GM19043 (cell line): Measurements from ENCODE around the gene CAV3.

Source experiments
- ATAC-seq: cut with Tn5 transposase; IDR thresholded peaks from one replicate; pipeline ENCODE4 v1.9.1; 2021; ENCODE audit warnings: low read depth; ENCODE audit not compliant: unreplicated experiment

The CAV3 gene

DNA sequence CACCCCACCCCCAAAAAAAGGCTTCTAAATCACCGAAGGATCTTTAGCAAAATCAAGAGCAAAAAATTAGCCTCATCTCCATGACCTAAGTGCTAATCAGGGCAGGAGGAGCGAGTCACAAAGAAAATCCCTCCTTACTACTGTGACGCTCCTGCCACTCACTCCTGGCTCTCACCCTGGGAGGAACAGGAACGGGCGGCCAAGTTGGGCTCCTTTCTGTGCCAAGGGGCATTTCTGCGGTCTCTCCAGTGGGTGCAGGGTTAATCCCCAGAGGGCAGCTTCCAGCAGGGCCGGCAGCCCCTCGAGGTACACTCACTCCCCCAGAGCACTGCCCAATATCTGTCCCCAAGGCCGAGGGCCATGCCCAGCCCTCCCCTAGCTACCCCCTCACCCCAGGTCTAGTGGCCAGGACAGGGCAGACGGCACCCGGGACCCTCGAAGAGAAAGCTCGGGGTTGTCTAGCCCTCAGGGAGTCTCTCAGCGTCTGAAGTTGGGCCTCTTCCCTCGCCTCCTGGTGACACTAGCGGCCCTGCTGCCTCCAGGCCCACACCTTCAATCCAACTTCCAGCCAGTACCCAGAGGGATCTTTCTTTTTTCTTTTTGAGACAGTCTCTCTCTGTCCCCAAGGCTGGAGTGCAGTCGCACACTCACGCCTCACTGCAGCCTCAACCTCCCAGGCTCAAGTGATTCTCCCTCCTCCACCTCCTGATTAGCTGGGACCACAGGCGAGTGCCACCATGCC lies 706 bp downstream of the CAV3 start:
- ATAC-seq = no peak

DNA sequence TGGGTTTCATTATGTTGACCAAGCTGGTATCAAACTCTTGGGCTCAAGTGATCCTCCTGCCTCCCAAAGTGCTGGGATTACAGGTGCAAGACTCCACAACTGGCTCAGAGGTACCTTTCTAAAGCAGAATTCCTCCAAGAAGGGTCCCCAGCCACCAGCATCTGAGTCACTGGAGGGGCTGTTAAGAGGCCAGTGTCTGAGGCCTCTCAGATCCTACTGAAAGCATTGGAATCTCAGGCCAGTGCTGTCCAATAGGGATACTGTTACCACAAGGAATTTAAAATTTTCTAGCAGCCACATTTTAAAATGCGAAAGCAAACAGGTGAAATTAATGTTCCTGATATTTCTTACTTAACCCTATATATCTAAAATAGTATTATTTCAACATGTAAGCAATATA lies 1.3 kb downstream of the CAV3 start:
- ATAC-seq = no peak

- no peak for ATAC-seq
Observed at GRCh38 chr3:8736436-8736835, 2.8 kb downstream of the CAV3 start.

DNA sequence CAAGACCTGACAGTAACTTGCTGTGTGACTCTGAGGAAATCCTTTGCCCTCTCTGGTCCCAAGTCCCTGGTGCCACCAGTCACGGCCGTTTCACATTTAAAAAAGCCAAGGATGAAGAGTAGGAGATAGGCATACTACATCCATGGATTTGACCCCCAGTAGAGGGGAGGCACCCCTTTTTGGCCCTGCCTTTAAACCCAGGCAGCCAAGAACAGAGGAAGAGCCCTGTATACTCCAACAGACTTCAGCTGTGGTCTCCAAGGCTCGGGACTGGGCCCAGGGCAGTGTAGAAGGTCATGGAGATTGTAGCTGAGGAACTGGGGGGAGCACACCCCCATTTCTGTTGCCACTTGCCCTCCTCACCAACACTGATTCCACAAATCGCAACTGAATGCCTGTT lies 3.7 kb downstream of the CAV3 start:
- no peak for ATAC-seq

GRCh38 chr3:8737823-8738222 lies 4.2 kb downstream of the CAV3 start:
- ATAC-seq = no peak

GRCh38 chr3:8738639-8739038 lies 5.0 kb downstream of the CAV3 start:
- ATAC-seq = no peak

DNA sequence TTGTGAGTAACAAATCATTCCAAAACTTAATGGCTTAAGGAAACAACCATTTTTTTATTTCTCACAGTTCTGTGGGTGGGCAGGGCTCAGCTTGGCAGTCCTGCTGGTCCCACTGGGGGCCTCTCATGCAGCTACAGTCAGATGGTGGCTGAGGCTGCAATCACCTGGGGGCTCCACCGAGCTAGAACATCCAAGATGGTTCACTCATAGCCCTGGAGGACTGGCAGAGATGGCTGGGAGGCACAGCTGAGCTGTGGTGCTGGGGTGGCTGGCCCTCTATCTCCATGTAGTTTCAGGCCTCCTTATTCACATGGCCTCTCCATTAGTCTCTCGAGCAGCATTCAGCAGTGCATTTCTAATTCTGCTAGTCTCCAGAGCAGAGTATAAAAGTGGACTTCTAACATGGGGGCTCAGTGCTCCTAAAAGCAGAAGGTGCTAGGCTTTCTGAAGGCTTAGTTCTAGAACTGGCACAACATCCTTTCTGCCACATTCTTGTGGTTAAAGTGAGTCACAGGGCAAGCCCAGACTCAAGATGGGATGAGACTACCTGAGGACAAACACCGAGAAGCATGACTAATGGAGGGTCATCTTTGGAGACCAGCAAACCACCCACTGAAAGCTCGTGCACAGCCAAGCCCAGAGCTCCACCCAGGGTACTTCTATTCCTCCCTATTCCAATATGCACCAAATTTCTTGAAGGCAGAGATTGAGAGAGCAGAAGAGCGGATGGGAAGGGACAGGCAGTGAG lies 6.3 kb downstream of the CAV3 start:
- no peak for ATAC-seq

GRCh38 chr3:8741581-8742261 lies 8.1 kb downstream of the CAV3 start:
- ATAC-seq = no peak

DNA sequence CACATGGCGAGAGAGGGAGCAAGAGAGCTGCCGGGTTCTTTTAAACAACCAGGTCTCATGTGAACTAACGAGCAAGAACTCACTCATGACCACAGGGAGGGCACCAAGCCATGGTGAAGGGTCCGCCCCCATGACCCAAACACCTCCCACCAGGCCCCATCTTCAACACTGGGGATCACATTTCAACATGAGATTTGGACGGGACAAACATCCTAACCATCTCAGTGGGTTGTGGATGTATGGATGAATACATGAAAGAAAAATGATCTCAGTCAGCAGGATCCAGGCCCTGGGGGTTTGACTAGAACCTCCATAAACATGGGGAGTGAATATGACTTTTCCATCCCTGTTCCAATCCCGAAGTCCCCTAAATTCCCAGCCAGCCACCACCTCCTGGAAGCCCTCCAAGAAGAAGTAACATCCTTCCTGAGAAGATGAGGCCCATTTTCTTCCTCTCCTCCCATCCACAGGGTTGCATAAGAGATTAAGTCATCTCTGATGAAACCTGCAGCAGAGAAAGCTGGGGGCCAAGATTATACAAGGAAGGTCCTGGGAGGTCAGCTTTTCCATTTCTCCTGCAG lies 9.5 kb downstream of the CAV3 start:
- no peak for ATAC-seq

DNA sequence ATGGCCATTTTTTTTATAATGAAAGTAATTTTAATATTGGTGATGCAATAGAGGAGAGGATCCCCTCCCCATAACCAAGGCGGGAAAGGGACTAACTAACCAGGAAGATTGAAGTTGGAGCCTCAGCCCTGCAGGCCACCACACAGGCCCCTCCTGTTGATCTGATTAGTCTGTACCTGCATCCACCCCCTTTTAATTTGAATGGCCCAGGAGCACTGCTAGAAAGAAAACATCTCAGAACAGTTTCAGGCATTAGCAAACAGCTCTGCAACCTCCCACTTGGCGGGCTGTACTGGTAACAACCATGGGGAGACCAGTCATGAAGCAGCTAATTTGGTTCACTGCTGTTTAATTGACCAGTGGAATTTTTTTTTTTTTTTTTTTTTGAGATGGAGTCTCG lies 10.3 kb downstream of the CAV3 start:
- no peak for ATAC-seq

DNA sequence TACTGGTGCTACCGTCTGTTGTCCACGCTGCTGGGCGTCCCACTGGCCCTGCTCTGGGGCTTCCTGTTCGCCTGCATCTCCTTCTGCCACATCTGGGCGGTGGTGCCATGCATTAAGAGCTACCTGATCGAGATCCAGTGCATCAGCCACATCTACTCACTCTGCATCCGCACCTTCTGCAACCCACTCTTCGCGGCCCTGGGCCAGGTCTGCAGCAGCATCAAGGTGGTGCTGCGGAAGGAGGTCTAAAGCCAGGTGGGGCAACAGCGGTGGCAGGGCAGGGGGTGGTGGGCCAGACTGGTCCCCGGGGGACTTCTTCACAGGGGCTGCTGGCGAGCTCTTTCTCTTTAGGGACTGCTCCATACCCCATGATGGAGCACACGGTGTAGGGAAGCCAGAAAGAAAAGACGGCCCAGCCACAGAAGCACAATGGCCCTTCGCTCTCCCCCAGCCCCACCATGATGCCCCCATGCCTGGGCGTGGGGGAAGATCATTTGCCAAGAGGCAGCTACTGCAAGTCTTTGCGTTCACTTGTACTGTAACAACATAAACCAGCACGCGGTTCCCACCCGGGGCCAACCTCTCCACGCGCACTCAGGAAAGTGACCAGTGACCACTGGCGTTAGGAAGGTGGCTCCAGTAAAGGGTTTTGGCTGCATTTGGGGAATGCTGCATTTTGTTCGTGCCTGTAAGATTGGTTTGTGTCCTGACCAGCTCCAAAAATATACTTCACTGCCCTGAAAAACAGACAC lies 12.2 kb downstream of the CAV3 start:
- no peak for ATAC-seq

DNA sequence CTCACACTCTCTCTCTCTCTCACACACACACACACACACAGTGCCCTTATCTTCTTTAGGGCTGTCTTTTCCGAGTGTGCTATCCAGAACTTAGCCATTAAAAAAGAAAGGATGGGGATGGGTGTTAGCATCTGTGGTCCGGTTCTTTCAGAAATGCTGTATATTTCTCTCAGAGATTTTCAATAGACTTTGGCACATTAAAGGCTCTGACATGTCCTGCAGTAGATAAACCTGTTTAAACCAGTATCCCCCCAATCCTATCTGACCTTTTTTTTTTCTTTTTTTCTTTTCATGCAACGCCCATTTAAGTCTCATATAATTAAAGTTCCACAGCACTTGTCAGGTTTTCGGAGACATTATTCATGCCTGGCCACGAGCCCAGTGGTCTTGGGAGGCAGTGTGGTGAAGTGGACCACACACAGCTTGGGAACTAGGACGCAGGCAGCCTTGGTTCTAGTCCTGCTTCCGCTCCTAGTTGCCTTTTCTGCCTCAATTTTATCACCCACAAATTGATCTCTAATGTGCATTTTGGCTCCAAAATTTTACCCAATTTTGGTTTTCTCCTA lies 13.3 kb downstream of the CAV3 start:
- ATAC-seq = no peak

DNA sequence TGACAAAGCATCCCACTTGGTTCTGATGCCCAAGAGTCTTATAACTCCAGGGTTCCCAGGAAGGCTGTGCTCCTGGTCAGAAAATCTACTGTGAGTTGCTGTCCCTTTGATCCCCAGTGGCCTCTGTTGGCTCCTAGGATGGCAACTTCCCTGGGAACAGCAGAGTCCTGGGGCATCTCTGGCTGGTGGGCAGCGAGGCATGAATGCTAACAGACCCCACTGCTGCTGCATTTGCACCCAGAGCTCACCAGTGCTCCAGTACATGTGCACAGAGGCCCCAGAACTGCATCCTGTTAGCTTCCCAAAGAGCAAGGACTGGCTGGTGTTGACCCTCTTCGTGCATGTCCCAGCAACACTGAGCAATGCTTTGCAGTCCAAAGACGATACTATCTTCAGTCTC lies 15.7 kb downstream of the CAV3 start:
- ATAC-seq = no peak

DNA sequence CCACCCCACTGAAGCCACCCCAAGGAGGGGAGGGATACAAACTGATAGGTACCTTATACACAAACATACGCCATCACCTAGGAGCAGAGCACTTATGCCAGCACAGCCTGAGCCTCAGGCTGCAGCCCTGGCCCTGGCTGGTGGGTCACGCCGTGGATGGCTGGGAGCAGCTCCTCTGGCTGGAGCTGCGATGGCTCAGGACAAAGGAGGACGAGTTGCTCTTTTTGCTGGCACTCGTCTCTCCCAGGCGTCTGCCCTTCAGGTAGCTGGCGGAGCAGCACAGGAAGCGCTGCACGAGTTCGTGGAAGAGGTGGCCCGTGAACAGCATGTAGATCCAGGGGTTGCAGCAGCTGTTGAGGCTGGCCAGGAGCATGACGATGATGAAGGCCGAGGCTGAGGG lies 19.2 kb downstream of the CAV3 start:
- ATAC-seq = no peak

GRCh38 chr3:8755097-8755496 lies 21.5 kb downstream of the CAV3 start:
- ATAC-seq = no peak

DNA sequence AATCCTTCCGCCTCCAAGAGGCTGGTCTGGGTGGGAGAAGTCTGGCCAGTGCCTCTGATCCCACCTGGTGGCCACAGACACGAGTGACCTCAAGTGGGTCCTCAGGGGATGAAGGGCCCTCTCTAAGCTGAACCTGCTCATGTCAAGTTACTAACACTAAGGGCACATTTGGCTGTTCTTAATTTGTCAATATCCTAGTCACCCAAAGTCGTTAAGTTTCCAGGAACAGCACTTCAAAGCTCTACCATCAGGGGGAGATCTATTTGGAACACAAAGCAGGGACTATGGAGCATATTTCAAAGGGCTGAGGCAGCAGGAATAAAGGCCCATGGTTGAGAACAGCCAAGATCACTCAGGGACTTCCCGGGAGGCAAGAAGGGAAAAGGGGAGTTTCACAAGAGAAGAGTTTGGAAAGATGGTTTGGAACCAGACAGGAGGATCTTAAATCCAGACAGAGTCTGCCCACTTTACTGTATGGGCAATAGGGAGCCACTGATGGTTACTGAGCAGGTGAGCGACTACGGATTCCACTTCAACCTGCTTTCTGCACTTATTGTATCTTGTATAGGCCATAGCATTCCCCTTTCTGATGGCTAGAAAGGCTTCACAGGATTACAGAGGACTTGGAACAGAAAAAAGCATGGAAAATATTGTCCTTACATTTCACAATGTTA lies 22.1 kb downstream of the CAV3 start:
- no peak for ATAC-seq

GRCh38 chr3:8756671-8757070 lies 23.1 kb downstream of the CAV3 start:
- ATAC-seq = no peak

DNA sequence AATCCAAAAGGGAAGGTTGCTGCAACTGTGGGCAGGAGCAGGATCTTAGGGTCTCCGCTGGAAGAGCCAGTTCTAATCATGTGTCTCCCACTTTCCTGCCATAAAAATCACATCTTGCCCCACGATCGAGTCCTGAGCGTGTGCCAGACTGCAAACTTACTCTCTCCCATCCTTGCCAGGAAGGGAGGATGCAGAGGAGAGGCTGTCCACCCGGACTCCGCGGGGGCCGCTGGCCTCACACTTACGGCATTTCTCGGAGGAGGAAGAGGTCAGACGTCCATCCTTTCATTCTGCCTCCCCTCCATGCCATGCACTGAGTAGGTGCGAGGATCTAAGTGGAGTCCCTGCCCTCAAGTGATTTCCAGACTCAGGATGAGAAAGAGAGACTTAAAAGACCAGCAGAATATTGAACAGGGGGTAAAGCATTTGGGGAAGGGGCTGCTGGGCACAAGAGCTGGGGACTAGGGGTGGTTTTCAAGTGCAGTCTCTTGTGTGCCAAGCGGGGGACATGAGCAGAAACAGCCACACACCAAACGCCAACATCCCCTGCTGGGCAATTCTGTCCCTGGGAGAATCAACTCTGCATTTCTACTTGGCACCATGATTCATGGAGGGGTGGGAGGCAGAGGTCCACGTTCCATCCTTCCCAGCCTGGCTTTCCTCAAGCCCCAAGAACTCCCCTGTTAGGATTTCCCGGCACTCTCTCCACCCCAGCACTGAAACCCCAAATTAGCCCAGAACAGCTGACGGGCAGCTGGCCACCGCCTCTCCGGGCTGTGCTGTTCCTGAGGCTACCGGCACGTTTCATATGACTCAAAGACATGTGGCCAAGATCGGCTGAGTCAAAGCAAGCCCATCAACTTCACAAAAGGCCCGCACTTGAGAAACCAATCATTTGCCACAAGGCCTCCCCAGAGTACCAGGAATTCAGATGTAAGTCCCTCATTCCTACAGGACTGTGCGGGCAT lies 24.2 kb downstream of the CAV3 start:
- no peak for ATAC-seq
